ENCODE results near the gene PLXND1.

Gene PLXND1

GRCh38 chr3:129603991-129604749 lies 2.3 kb downstream of the PLXND1 start:
- TF ChIP-seq, protein P1, sequence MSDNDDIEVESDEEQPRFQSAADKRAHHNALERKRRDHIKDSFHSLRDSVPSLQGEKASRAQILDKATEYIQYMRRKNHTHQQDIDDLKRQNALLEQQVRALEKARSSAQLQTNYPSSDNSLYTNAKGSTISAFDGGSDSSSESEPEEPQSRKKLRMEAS (IDR thresholded peaks at IDR 0.05), result no peak
- TF ChIP-seq FOXM1 (IDR thresholded peaks at IDR 0.05; ENCODE audit: borderline replicate concordance, low read depth) (no peak), CEBPB (IDR thresholded peaks at IDR 0.05) (no peak), YY1 (IDR thresholded peaks at IDR 0.05; ENCODE audit: low read depth) (no peak), TEAD4 (IDR thresholded peaks at IDR 0.05) (no peak), EGR1 (IDR thresholded peaks at IDR 0.05) (no peak), TCF12 (IDR thresholded peaks at IDR 0.05; ENCODE audit: low read depth) (no peak), CREB1 (IDR thresholded peaks at IDR 0.05; ENCODE audit: low read depth) (no peak), RAD21 (IDR thresholded peaks at IDR 0.05; ENCODE audit: low read depth) (no peak), TAF1 (IDR thresholded peaks at IDR 0.05; ENCODE audit: low read depth) (no peak), ZBTB7A (IDR thresholded peaks at IDR 0.05; ENCODE audit: low read depth) (no peak), USF1 (IDR thresholded peaks at IDR 0.05) (no peak), EP300 (IDR thresholded peaks at IDR 0.05; ENCODE audit: borderline replicate concordance) (no peak), NFIC (IDR thresholded peaks at IDR 0.05) (no peak)
- TF ChIP-seq, protein P2, sequence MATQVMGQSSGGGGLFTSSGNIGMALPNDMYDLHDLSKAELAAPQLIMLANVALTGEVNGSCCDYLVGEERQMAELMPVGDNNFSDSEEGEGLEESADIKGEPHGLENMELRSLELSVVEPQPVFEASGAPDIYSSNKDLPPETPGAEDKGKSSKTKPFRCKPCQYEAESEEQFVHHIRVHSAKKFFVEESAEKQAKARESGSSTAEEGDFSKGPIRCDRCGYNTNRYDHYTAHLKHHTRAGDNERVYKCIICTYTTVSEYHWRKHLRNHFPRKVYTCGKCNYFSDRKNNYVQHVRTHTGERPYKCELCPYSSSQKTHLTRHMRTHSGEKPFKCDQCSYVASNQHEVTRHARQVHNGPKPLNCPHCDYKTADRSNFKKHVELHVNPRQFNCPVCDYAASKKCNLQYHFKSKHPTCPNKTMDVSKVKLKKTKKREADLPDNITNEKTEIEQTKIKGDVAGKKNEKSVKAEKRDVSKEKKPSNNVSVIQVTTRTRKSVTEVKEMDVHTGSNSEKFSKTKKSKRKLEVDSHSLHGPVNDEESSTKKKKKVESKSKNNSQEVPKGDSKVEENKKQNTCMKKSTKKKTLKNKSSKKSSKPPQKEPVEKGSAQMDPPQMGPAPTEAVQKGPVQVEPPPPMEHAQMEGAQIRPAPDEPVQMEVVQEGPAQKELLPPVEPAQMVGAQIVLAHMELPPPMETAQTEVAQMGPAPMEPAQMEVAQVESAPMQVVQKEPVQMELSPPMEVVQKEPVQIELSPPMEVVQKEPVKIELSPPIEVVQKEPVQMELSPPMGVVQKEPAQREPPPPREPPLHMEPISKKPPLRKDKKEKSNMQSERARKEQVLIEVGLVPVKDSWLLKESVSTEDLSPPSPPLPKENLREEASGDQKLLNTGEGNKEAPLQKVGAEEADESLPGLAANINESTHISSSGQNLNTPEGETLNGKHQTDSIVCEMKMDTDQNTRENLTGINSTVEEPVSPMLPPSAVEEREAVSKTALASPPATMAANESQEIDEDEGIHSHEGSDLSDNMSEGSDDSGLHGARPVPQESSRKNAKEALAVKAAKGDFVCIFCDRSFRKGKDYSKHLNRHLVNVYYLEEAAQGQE (IDR thresholded peaks at IDR 0.05; ENCODE audit: low read depth), result no peak

DNA sequence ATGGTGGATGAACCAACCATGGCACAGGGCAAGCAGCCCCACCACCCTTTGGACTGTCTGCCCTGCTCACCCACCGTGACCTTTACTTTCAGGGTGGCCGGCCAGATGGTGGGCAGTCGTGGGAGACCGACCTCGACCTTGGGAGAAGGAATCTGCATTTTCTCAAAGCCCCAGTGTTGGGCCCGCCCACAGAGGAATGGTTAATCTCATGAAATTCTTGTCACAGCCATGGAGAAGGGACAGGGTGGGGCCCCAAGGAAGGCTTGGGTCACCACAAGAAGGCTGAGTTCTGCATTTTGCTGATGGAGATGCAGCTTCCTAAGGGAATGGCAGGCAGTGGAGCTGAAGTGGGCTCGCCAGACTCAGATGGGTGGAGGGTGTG lies 2.9 kb downstream of the PLXND1 start:
- TF ChIP-seq ZBTB7A (IDR thresholded peaks at IDR 0.05; ENCODE audit: low read depth), result 0 out of 2 replicates have a peak, but pooled peaks have one; percentile 35
- TF ChIP-seq, protein P2 (IDR thresholded peaks at IDR 0.05; ENCODE audit: low read depth), result no peak
- TF ChIP-seq, protein P1 (IDR thresholded peaks at IDR 0.05), result no peak
- TF ChIP-seq TAF1 (IDR thresholded peaks at IDR 0.05; ENCODE audit: low read depth), result no peak

GRCh38 chr3:129602730-129603560 lies 3.5 kb downstream of the PLXND1 start:
- TF ChIP-seq TEAD4 (IDR thresholded peaks at IDR 0.05) (no peak), CREB1 (IDR thresholded peaks at IDR 0.05; ENCODE audit: low read depth) (no peak), NFIC (IDR thresholded peaks at IDR 0.05) (peak; percentile 60; the same call in 1 of the 2 replicates), TAF1 (IDR thresholded peaks at IDR 0.05; ENCODE audit: low read depth) (peak; percentile 24; the same call in 1 of the 2 replicates), RAD21 (IDR thresholded peaks at IDR 0.05; ENCODE audit: low read depth) (peak; percentile 6; the same call in 1 of the 2 replicates), EGR1 (IDR thresholded peaks at IDR 0.05) (no peak), USF1 (IDR thresholded peaks at IDR 0.05) (no peak), ZBTB7A (IDR thresholded peaks at IDR 0.05; ENCODE audit: low read depth) (peak; percentile 59; the same call in 1 of the 2 replicates), TCF12 (IDR thresholded peaks at IDR 0.05; ENCODE audit: low read depth) (peak; percentile 54; the same call in 1 of the 2 replicates), FOXM1 (IDR thresholded peaks at IDR 0.05; ENCODE audit: borderline replicate concordance, low read depth) (no peak), CEBPB (IDR thresholded peaks at IDR 0.05) (no peak), EP300 (IDR thresholded peaks at IDR 0.05; ENCODE audit: borderline replicate concordance) (peak; percentile 37; the same call in 1 of the 2 replicates), YY1 (IDR thresholded peaks at IDR 0.05; ENCODE audit: low read depth) (0 out of 2 replicates have a peak, but pooled peaks have one; percentile 34)
- TF ChIP-seq, protein P1 (IDR thresholded peaks at IDR 0.05), result 0 out of 2 replicates have a peak, but pooled peaks have one; percentile 13
- TF ChIP-seq, protein P2 (IDR thresholded peaks at IDR 0.05; ENCODE audit: low read depth), result no peak

All from Ishikawa (cell line).